VCaP (cell line): ENCODE results near the gene TMEM80.
A peak's percentile ranks its signal among the peaks of the same experiment; 100 is the strongest.

Experiments
- H3K27ac ChIP-seq: fragments of 450-650 bp; 2 replicates; pipeline ENCODE4 v1.5.1; 2017
- TF ChIP-seq, protein P1 (sequence below): fragments of 450-650 bp; conservative IDR thresholded peaks from 2 replicates; pipeline ENCODE4 v1.5.1; 2017; ENCODE audit warnings: mild to moderate bottlenecking, moderate library complexity

Gene TMEM80

DNA sequence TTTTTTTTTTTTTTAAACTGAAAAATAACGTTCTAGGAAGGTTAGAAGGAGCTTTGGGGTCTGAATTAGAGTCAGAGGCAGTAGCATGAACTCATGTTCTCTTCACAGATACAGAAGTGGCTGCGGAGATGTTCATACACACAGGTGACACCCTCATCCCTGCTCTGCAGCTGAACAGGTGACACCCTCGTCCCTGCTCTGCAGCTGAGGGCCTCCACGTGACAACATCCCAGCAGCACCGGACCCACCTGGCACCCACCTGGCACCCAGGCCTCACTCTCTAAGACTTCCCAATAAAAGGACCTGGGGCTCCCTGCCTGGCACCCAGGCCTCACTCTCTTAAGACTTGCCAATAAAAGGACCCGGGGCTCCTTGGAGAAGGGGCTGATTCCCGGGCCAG lies 38.8 kb upstream of the TMEM80 start:
- TF ChIP-seq, protein P1, sequence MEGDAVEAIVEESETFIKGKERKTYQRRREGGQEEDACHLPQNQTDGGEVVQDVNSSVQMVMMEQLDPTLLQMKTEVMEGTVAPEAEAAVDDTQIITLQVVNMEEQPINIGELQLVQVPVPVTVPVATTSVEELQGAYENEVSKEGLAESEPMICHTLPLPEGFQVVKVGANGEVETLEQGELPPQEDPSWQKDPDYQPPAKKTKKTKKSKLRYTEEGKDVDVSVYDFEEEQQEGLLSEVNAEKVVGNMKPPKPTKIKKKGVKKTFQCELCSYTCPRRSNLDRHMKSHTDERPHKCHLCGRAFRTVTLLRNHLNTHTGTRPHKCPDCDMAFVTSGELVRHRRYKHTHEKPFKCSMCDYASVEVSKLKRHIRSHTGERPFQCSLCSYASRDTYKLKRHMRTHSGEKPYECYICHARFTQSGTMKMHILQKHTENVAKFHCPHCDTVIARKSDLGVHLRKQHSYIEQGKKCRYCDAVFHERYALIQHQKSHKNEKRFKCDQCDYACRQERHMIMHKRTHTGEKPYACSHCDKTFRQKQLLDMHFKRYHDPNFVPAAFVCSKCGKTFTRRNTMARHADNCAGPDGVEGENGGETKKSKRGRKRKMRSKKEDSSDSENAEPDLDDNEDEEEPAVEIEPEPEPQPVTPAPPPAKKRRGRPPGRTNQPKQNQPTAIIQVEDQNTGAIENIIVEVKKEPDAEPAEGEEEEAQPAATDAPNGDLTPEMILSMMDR, result no peak

GRCh38 chr11:657691-658126 lies 37.9 kb upstream of the TMEM80 start:
- H3K27ac ChIP-seq, result peak overlapping the region; percentile 73; the same call in 1 of the 2 replicates
- TF ChIP-seq, protein P1, result no peak

More for the DNA sequence above, 38.8 kb upstream of the TMEM80 start:
- peak overlapping the region; percentile 73; the same call in 1 of the 2 replicates for H3K27ac ChIP-seq

GRCh38 chr11:659532-660085 lies 36.0 kb upstream of the TMEM80 start:
- H3K27ac ChIP-seq, result no peak overlapping the region
- TF ChIP-seq, protein P1, result no peak

GRCh38 chr11:660281-660680 lies 35.3 kb upstream of the TMEM80 start:
- H3K27ac ChIP-seq, result no peak overlapping the region

GRCh38 chr11:660681-661444 lies 34.8 kb upstream of the TMEM80 start:
- TF ChIP-seq, protein P1, result no peak
- no peak overlapping the region for H3K27ac ChIP-seq

More at GRCh38 chr11:660281-660680, 35.3 kb upstream of the TMEM80 start:
- TF ChIP-seq, protein P1, result no peak

- TF ChIP-seq, protein P1, result peak; percentile 75
- H3K27ac ChIP-seq, result no peak overlapping the region
Measured at GRCh38 chr11:662689-663274, 32.8 kb upstream of the TMEM80 start.

GRCh38 chr11:665062-665703 lies 30.4 kb upstream of the TMEM80 start:
- TF ChIP-seq, protein P1, result no peak
- H3K27ac ChIP-seq, result no peak overlapping the region
